Neutrophil (primary cell): Measurements from ENCODE around the gene GTF3C2.
A peak's percentile ranks its signal among the peaks of the same experiment; 100 is the strongest.
"Not testable (repeated sequence)": the region's sequence is repeated elsewhere in the genome, so short reads cannot be mapped to it uniquely, and the experiment has no call there.

Experiments
- H3K27ac ChIP-seq: fragments of 200-600 bp; sonication (generic); 2 replicates; pipeline ENCODE4 v1.5.1; 2016; ENCODE audit warnings: mild to moderate bottlenecking, moderate library complexity
- H3K27me3 ChIP-seq: fragments of 200-600 bp; sonication (generic); 2 replicates; pipeline ENCODE4 v1.6.0; 2016; ENCODE audit warnings: mild to moderate bottlenecking
- H3K36me3 ChIP-seq: fragments of 200-600 bp; sonication (generic); 2 replicates; pipeline ENCODE4 v1.5.1; 2017
- H3K4me1 ChIP-seq, 2 experiments: fragments of 200-600 bp in 1 of 2; sonication (generic) in 1 of 2; 1 replicate in 1 of 2; 2 replicates in 1 of 2; pipeline versions ENCODE4 v1.5.1 to v1.6.1; 2013 to 2016; ENCODE audit warnings: low read depth in 1 of 2, low read length in 1 of 2, mild to moderate bottlenecking in 1 of 2, moderate library complexity in 1 of 2; ENCODE audit not compliant: control insufficient read depth in 1 of 2, insufficient read depth in 1 of 2
- H3K4me3 ChIP-seq, 2 experiments: fragments of 200-600 bp in 1 of 2; sonication (generic) in 1 of 2; 1 replicate in 1 of 2; 2 replicates in 1 of 2; pipeline ENCODE4 v1.5.1; 2013 to 2016; ENCODE audit warnings: low read depth in 1 of 2, low read length in 1 of 2, mild to moderate bottlenecking in 1 of 2, moderate library complexity in 1 of 2
- H3K9me3 ChIP-seq: fragments of 200-600 bp; sonication (generic); 2 replicates; pipeline ENCODE4 v1.5.1; 2016
- TF ChIP-seq, protein P1 (sequence below): fragments of 200-600 bp; sonication (generic); IDR thresholded peaks from 2 replicates; pipeline ENCODE4 v1.5.1; 2016; ENCODE audit warnings: antibody characterized with exemption

The GTF3C2 gene

GRCh38 chr2:27306136-27306535 lies 50.4 kb downstream of the GTF3C2 start:
- Histone ChIP-seq H3K9me3 (no peaks in the 10 kb centered on the region), H3K4me1 (peaks cover 0 to 3% of the 10 kb centered on the region in 2 experiments), H3K27ac (no peak overlapping the region), H3K4me3 (no peak overlapping the region), H3K36me3 (peaks cover 22% of the 10 kb centered on the region), H3K27me3 (peaks cover 56% of the 10 kb centered on the region)
- TF ChIP-seq, protein P1, sequence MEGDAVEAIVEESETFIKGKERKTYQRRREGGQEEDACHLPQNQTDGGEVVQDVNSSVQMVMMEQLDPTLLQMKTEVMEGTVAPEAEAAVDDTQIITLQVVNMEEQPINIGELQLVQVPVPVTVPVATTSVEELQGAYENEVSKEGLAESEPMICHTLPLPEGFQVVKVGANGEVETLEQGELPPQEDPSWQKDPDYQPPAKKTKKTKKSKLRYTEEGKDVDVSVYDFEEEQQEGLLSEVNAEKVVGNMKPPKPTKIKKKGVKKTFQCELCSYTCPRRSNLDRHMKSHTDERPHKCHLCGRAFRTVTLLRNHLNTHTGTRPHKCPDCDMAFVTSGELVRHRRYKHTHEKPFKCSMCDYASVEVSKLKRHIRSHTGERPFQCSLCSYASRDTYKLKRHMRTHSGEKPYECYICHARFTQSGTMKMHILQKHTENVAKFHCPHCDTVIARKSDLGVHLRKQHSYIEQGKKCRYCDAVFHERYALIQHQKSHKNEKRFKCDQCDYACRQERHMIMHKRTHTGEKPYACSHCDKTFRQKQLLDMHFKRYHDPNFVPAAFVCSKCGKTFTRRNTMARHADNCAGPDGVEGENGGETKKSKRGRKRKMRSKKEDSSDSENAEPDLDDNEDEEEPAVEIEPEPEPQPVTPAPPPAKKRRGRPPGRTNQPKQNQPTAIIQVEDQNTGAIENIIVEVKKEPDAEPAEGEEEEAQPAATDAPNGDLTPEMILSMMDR: no peak

GRCh38 chr2:27305516-27305915 lies 51.0 kb downstream of the GTF3C2 start:
- H3K4me1 ChIP-seq: peaks cover 0 to 3% of the 10 kb centered on the region in 2 experiments
- peaks cover 56% of the 10 kb centered on the region for H3K27me3 ChIP-seq
- H3K4me3 ChIP-seq: no peak overlapping the region
- H3K9me3 ChIP-seq: no peaks in the 10 kb centered on the region
- H3K36me3 ChIP-seq: peaks cover 22% of the 10 kb centered on the region
- TF ChIP-seq, protein P1: no peak
- no peak overlapping the region for H3K27ac ChIP-seq

DNA sequence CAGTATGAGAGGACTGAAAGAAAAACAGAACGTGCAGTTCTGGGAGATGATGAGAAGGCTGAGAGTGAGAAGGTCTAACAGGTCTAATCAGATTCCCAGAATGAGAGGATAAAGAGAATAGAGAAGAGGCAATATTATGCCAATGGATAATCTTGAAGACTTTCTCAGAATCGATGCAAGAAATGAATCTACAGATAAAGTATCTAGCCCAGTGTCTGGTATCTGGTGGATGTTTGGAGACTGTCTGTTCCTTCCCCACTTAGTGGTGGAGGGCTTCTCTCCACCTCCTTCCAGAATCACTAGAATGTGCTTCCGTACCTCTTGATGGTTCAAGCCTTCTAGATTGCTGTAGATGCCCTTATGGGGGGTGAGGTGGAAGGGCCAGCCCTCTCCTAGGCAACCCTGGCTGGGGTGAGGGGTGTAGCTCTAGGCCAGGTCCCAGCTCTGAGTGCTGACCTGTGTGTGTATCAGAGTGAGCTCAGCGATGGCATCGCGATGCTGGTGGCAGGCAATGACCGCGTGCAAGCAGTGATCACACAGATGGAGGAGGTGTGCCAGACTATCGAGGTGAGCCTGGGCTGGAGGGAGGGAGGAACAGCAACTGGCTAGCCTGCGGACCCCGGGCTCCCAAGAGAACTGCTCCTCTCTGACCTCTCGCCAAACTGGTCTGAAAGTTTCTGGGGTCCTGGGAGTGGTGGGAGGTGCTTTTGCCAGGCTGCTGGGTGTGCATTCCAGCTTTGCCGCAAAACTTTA lies 51.9 kb downstream of the GTF3C2 start:
- Histone ChIP-seq H3K27ac (no peak overlapping the region), H3K4me3 (no peak overlapping the region), H3K4me1 (peaks cover 0 to 3% of the 10 kb centered on the region in 2 experiments), H3K36me3 (peaks cover 16% of the 10 kb centered on the region), H3K27me3 (peaks cover 56% of the 10 kb centered on the region), H3K9me3 (no peaks in the 10 kb centered on the region)
- TF ChIP-seq, protein P1: no peak

DNA sequence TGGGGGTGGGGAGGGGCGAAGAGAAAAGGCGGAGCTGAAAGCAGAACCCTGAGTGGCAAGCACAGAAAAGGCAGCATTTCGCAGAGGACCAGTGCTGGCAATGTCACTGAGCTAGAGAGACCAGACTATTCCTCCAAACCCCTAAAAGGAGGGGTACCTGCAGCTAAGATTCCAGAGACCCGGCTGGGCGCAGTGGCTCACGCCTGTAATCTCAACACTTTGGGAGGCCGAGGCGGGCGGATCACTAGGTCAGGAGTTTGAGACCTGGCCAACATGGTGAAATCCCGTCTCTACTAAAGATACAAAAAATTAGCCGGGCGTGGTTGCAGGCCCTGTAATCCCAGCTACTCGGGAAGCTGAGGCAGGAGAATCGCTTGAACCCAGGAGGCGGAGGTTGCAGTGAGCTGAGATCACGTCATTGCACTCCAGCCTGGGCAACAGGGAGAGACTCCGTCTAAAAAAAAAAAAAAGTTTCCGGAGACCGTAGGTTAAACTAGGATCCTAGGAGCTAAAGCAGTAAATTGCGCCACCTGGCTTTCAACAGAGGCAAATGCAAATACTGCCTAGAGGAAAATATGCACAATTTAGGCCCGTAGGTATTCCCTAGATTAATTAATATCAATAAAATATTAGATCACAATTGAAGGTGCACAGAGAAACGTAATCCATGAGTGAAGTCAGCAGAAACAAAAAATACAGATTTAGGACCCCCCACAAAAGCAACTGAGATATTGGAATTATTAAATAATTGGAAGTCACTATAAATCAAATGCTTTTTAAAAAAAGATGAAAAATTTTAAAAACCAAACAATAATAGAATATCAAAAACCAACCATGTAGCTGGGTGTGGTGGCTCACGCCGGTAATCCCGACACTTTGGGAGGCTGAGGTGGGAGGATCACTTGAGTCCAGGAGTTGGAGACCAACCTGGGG lies 53.2 kb downstream of the GTF3C2 start:
- Histone ChIP-seq H3K27me3 (peaks cover 49% of the 10 kb centered on the region), H3K9me3 (no peaks in the 10 kb centered on the region), H3K4me1 (peaks cover 0 to 3% of the 10 kb centered on the region in 2 experiments), H3K4me3 (peak overlapping the region in 1 of 2 experiments; percentile 22), H3K27ac (no peak overlapping the region), H3K36me3 (peaks cover 5% of the 10 kb centered on the region)
- TF ChIP-seq, protein P1: peak; percentile 75

DNA sequence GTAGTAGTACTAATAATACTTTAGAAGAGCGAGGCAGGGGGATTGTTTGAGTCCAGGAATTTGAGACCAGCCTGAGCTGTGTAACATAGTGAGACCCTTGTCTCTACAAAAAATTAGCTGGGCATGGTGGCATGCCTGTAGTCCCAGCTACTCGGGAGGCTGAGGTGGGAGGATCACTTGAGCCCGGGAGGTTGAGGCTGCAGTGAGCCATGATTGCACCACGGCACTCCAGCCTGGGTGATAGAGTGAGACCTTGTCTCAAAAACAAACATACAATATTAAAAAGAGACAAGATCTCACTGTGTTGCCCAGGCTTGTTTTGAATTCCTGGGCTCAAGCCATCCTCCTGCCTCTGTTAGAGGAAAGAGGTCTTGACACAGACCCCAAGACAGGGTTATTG lies 56.0 kb downstream of the GTF3C2 start:
- not testable (repeated sequence) for H3K27ac ChIP-seq, H3K4me1 ChIP-seq, H3K36me3 ChIP-seq, H3K9me3 ChIP-seq, H3K4me3 ChIP-seq
- H3K27me3 ChIP-seq: peaks cover 22% of the 10 kb centered on the region
